Measurements from ENCODE around the gene C14orf119.

DNA sequence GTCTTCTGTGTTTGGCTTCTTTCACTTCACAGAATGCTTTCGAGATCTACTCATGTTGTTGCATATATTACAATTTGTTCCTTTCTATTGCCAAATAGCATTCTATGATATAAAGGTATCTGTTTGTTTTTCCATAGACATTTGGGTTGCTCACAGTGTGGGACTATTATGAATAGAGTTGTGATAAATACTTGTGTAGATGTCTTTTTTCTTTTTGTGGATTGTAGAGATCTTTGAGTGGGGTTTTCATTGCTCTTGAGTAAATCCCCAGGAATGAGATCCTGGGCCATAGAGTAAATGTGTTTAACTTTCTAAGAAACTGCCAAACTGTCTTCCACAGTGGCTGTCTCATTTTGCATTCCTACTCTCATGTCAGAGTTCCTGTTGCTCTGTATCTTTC lies 48.6 kb downstream of the C14orf119 start:
- TF ChIP-seq, protein P1, sequence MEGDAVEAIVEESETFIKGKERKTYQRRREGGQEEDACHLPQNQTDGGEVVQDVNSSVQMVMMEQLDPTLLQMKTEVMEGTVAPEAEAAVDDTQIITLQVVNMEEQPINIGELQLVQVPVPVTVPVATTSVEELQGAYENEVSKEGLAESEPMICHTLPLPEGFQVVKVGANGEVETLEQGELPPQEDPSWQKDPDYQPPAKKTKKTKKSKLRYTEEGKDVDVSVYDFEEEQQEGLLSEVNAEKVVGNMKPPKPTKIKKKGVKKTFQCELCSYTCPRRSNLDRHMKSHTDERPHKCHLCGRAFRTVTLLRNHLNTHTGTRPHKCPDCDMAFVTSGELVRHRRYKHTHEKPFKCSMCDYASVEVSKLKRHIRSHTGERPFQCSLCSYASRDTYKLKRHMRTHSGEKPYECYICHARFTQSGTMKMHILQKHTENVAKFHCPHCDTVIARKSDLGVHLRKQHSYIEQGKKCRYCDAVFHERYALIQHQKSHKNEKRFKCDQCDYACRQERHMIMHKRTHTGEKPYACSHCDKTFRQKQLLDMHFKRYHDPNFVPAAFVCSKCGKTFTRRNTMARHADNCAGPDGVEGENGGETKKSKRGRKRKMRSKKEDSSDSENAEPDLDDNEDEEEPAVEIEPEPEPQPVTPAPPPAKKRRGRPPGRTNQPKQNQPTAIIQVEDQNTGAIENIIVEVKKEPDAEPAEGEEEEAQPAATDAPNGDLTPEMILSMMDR (IDR thresholded peaks at IDR 0.05): no peak
- no peak for TF ChIP-seq POLR2A (IDR thresholded peaks at IDR 0.05)
- no peak for TF ChIP-seq POLR2AphosphoS5 (IDR thresholded peaks at IDR 0.05)
- no peak for TF ChIP-seq EP300 (IDR thresholded peaks at IDR 0.05)

Data from stomach (tissue), 4 donors.